PC-3 (cell line): Measurements from ENCODE around the gene PRDM15. TPM values are rescaled to one million over a fixed set of nuclear protein-coding genes. Genes with fewer than 3 reads are reported as not detected.

ENCODE experiments used
- ATAC-seq: fragments of 200-7000 bp; cut with Tn5 transposase; 2 replicates; pipeline ENCODE4 v1.9.1; 2020; ENCODE audit warnings: mild to moderate bottlenecking, moderate library complexity
- BruUV-seq: library from RNA; stranded (reverse); fragments of 400-500 nt; replicated peaks from 2 replicates; lab custom pipeline; 2021; lab: Mats Ljungman, UMichigan
- CTCF ChIA-PET: fragments of 300-600 bp; sonication (Branson Sonifier 250); formaldehyde crosslinking; loops from one replicate; lab custom pipeline; 2022; ENCODE audit warnings: antibody characterized with exemption; lab: Charles Lee
- POLR2A ChIA-PET: fragments of 300-600 bp; sonication (Branson Sonifier 250); formaldehyde crosslinking; loops from one replicate; lab custom pipeline; 2022; ENCODE audit warnings: antibody characterized with exemption; ENCODE audit not compliant: unreplicated experiment; lab: Charles Lee
- DNase-seq: peaks from one replicate; pipeline ENCODE4 v3.0.0-alpha.2; 2015
- H2AFZ ChIP-seq: fragments of 300-600 bp; sonication (generic); 2 replicates; pipeline ENCODE4 v1.6.0; 2016; ENCODE audit warnings: antibody characterized with exemption, low read length
- H3F3A ChIP-seq: fragments of 300-600 bp; sonication (generic); one replicate; pipeline ENCODE4 v1.6.0; 2017; ENCODE audit warnings: antibody characterized with exemption, low read length, control low read depth, mild to moderate bottlenecking; ENCODE audit not compliant: unreplicated experiment
- H3K27ac ChIP-seq: fragments of 300-600 bp; sonication (generic); 2 replicates; pipeline ENCODE4 v1.5.1; 2016; ENCODE audit warnings: mild to moderate bottlenecking, low read length
- H3K27me3 ChIP-seq: fragments of 300-600 bp; sonication (generic); 2 replicates; pipeline ENCODE4 v1.6.1; 2016; ENCODE audit warnings: low read length, mixed read lengths
- H3K36me3 ChIP-seq: fragments of 300-600 bp; sonication (generic); 2 replicates; pipeline ENCODE4 v1.6.1; 2016; ENCODE audit warnings: low read depth, mixed run types, low read length, mixed read lengths
- H3K4me1 ChIP-seq: fragments of 300-600 bp; sonication (generic); 2 replicates; pipeline ENCODE4 v1.5.1; 2016; ENCODE audit warnings: low read length; ENCODE audit not compliant: insufficient read depth
- H3K4me2 ChIP-seq: fragments of 300-600 bp; sonication (generic); 2 replicates; pipeline ENCODE4 v1.6.0; 2016; ENCODE audit warnings: low read length
- H3K4me3 ChIP-seq: fragments of 300-600 bp; sonication (generic); 2 replicates; pipeline ENCODE4 v1.5.1; 2016; ENCODE audit warnings: mild to moderate bottlenecking, low read length, mixed read lengths
- H3K79me2 ChIP-seq: fragments of 300-600 bp; sonication (generic); 2 replicates; pipeline ENCODE4 v1.6.1; 2017; ENCODE audit warnings: low read length, mixed read lengths
- H3K9ac ChIP-seq: fragments of 300-600 bp; sonication (generic); 2 replicates; pipeline ENCODE4 v1.6.0; 2016; ENCODE audit warnings: mild to moderate bottlenecking, low read length
- H3K9me2 ChIP-seq: fragments of 300-600 bp; sonication (generic); replicated peaks from 2 replicates; pipeline ENCODE4 v1.6.1; 2016; ENCODE audit warnings: mixed run types, low read length, mixed read lengths
- H3K9me3 ChIP-seq: fragments of 300-600 bp; sonication (generic); 2 replicates; pipeline ENCODE4 v1.6.1; 2016; ENCODE audit warnings: low read length, mixed read lengths
- H4K20me1 ChIP-seq: fragments of 300-600 bp; sonication (generic); 2 replicates; pipeline ENCODE4 v1.6.1; 2016; ENCODE audit warnings: low read length, mixed read lengths
- EZH2 ChIP-seq: fragments of 300-600 bp; sonication (generic); IDR thresholded peaks from one replicate; pipeline ENCODE4 v1.6.1; 2017; ENCODE audit warnings: antibody characterized with exemption, mild to moderate bottlenecking, low read length; ENCODE audit not compliant: unreplicated experiment
- EZH2phosphoT487 ChIP-seq: fragments of 300-600 bp; sonication (generic); IDR thresholded peaks from 2 replicates; pipeline ENCODE4 v1.6.1; 2018; ENCODE audit warnings: mild to moderate bottlenecking, antibody characterized with exemption, low read length, borderline replicate concordance
- intact Hi-C: fragments of 100-400 bp; cut with micrococcal nuclease; formaldehyde crosslinking; loops from 2 replicates; pipeline ENCODE4 v1.9.0; 2023
- total RNA-seq: library from RNA; depleted of rRNA; stranded (reverse); fragments of >200 nt; gene quantifications from 2 replicates; pipeline ENCODE4 v1.2.3, GENCODE V29; 2014
- TF ChIP-seq, protein P1 (sequence below): fragments of 300-600 bp; sonication (generic); conservative IDR thresholded peaks from 2 replicates; pipeline ENCODE4 v1.5.1; 2017; ENCODE audit warnings: antibody characterized with exemption, low read depth, mild to moderate bottlenecking, low read length

The PRDM15 gene
- total RNA-seq, 1 experiment from 2014 or later, result 13.4 TPM

DNA sequence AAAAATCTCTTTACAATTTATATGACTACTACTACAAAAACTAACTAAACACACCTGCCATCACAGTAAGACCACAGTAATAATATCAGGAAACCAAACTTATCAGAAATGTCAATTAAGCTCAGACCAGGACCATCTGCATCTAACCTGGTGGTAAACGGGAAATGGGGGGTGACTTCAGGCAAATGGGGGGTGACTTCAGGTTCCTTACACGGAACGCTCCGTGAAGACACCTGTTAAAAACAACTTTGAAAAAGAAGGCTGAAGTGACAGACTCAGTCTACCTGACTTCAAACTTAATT lies 15.8 kb downstream of the PRDM15 start:
- POLR2A ChIA-PET, result no interaction called here
- BruUV-seq, result no TSS peak
- intact Hi-C loops, result no loop called here
- peaks cover 13% of the 10 kb centered on the region for H3K4me1 ChIP-seq
- H2AFZ ChIP-seq, result no peak overlapping the region
- H3K27me3 ChIP-seq, result no peaks in the 10 kb centered on the region
- H4K20me1 ChIP-seq, result no peaks in the 10 kb centered on the region
- H3K4me2 ChIP-seq, result peak overlapping the region; percentile 23; the same call in 1 of the 2 replicates
- DNase-seq (no peak), ATAC-seq (no peak)
- no peak for TF ChIP-seq EZH2phosphoT487
- TF ChIP-seq EZH2, result no peak
- TF ChIP-seq, protein P1, sequence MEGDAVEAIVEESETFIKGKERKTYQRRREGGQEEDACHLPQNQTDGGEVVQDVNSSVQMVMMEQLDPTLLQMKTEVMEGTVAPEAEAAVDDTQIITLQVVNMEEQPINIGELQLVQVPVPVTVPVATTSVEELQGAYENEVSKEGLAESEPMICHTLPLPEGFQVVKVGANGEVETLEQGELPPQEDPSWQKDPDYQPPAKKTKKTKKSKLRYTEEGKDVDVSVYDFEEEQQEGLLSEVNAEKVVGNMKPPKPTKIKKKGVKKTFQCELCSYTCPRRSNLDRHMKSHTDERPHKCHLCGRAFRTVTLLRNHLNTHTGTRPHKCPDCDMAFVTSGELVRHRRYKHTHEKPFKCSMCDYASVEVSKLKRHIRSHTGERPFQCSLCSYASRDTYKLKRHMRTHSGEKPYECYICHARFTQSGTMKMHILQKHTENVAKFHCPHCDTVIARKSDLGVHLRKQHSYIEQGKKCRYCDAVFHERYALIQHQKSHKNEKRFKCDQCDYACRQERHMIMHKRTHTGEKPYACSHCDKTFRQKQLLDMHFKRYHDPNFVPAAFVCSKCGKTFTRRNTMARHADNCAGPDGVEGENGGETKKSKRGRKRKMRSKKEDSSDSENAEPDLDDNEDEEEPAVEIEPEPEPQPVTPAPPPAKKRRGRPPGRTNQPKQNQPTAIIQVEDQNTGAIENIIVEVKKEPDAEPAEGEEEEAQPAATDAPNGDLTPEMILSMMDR, result no peak
- no peaks in the 10 kb centered on the region for H3K9me2 ChIP-seq
- no peaks in the 10 kb centered on the region for H3K9me3 ChIP-seq
- H3K4me3 ChIP-seq, result no peak overlapping the region
- peak overlapping the region; percentile 25 for H3K27ac ChIP-seq
- CTCF ChIA-PET, result interaction anchor here (0.7 kb wide), 1 partner anchor 156 kb away, joined by 4 read pairs; no protein-coding TSS in a partner anchor
- no peak overlapping the region for H3K9ac ChIP-seq
- H3F3A ChIP-seq, result no peaks in the 10 kb centered on the region
- no peaks in the 10 kb centered on the region; the same call in 1 of the 2 replicates for H3K36me3 ChIP-seq
- H3K79me2 ChIP-seq, result peaks cover 57% of the 10 kb centered on the region

DNA sequence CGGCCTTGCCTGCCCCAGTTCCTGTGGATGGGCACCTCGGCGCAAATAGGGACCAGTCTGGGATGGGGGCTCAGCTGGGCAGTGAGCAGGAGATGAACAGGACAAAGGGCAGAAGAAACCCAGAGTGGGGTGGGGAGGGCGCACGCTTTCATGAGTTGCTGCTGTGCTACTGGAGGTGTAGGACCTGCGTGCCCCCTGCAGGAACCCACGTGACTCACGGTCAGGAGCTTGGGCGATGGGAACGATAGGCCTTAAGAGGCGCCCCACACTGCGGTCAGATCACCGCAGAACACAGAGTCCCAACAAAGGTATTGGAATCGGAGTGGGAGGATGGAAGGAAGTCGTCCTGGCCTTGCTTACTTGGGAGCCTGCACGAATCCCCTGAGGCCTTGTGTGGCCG lies 17.2 kb downstream of the PRDM15 start:
- peaks cover 53% of the 10 kb centered on the region for H3K79me2 ChIP-seq
- H3K9me2 ChIP-seq, result no peaks in the 10 kb centered on the region
- no peak for ATAC-seq
- POLR2A ChIA-PET, result no interaction called here
- no peaks in the 10 kb centered on the region; the same call in 1 of the 2 replicates for H3K36me3 ChIP-seq
- no peak for DNase-seq
- no peak overlapping the region for H3K27ac ChIP-seq
- no TSS peak for BruUV-seq
- H3K4me3 ChIP-seq, result no peak overlapping the region
- TF ChIP-seq EZH2phosphoT487 (no peak), EZH2 (no peak)
- TF ChIP-seq, protein P1, result no peak
- H3K4me2 ChIP-seq, result no peak overlapping the region
- H3F3A ChIP-seq, result no peaks in the 10 kb centered on the region
- no peak overlapping the region for H3K9ac ChIP-seq
- no peaks in the 10 kb centered on the region for H4K20me1 ChIP-seq
- H3K27me3 ChIP-seq, result no peaks in the 10 kb centered on the region
- no peaks in the 10 kb centered on the region for H3K9me3 ChIP-seq
- H2AFZ ChIP-seq, result no peak overlapping the region
- CTCF ChIA-PET, result no interaction called here
- intact Hi-C loops, result no loop called here
- H3K4me1 ChIP-seq, result peaks cover 13% of the 10 kb centered on the region

DNA sequence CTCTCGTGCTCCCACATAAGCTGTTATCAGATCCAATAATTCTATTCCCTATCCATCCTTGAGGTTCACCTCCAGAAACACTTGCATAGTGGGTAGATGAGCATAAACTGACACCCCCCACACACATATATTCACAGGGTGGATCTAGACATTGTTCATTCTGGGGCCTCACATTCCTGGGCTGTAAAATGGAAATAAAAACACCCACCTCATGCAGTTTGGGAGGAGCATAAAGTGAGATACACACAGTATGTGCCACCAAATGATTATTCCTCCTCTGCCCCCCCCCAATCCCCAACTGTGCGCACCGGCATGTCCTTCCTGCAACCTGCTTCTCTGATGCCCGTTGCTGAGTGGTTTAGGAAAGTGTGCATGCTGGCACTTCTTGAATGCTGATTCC lies 17.9 kb downstream of the PRDM15 start:
- TF ChIP-seq, protein P1, result no peak
- TF ChIP-seq EZH2, result no peak
- POLR2A ChIA-PET, result no interaction called here
- no peak overlapping the region for H2AFZ ChIP-seq
- H3K27me3 ChIP-seq, result no peaks in the 10 kb centered on the region
- ATAC-seq (no peak), DNase-seq (no peak)
- no peaks in the 10 kb centered on the region for H3K9me2 ChIP-seq
- no peaks in the 10 kb centered on the region for H3K9me3 ChIP-seq
- H4K20me1 ChIP-seq, result no peaks in the 10 kb centered on the region
- intact Hi-C loops, result no loop called here
- H3K27ac ChIP-seq, result no peak overlapping the region
- H3K4me2 ChIP-seq, result no peak overlapping the region
- CTCF ChIA-PET, result no interaction called here
- no peak overlapping the region for H3K4me3 ChIP-seq
- peaks cover 46% of the 10 kb centered on the region for H3K79me2 ChIP-seq
- H3K9ac ChIP-seq, result no peak overlapping the region
- peaks cover 13% of the 10 kb centered on the region for H3K4me1 ChIP-seq
- H3F3A ChIP-seq, result no peaks in the 10 kb centered on the region
- H3K36me3 ChIP-seq, result peaks cover 3% of the 10 kb centered on the region; the same call in 1 of the 2 replicates
- no TSS peak for BruUV-seq
